LNCAP (cell line): ENCODE measurements around the gene KCNC1.

Source experiments
- CTCF ChIP-seq: fragments of 450-650 bp; IDR thresholded peaks from 2 replicates; pipeline ENCODE4 v1.5.1; 2017; ENCODE audit warnings: mild to moderate bottlenecking

Gene KCNC1

GRCh38 chr11:17796154-17796553, 61.6 kb downstream of the KCNC1 start:
- TF ChIP-seq CTCF: no peak

DNA sequence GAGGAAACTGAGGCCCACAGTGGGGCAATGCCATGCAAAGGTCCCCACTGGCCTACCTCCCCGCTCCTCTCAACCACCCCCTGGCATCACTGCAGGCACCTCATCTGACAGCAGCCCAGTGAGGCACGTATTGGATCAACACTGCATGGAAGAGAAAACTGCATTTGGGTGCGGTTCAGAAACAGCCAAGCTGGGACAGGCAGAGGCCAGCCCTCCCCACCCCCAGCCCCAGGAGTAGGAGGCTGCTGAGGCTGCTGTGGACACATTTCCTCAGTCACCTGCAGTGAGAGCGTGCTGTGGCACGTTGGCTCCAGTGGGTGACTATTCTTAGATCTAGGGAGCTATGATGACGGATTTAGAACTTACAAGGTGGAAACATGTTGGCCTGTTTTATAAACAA, 63.7 kb downstream of the KCNC1 start:
- no peak for TF ChIP-seq CTCF

GRCh38 chr11:17798716-17799115, 64.1 kb downstream of the KCNC1 start:
- TF ChIP-seq CTCF: no peak

GRCh38 chr11:17799147-17799546, 64.6 kb downstream of the KCNC1 start:
- TF ChIP-seq CTCF: no peak

DNA sequence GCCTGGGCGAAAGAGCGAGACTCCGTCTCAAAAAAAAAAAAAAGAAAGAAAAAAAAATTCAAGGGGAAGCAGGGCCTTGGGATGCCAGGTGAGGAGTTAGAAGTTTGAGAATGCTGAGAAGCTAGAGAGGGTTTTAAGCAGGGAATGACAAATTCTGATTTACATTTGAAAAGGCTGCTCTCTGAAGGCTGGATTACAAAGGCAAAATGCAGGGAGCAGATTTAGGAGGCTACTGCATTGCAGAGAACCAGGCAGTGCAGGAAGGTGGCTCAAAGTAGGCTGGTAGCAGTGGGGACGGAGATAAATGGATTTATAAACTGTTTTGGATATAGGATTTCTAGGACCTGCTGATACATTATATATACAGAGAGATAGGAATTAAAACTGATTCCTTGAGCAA, 66.6 kb downstream of the KCNC1 start:
- TF ChIP-seq CTCF: no peak

DNA sequence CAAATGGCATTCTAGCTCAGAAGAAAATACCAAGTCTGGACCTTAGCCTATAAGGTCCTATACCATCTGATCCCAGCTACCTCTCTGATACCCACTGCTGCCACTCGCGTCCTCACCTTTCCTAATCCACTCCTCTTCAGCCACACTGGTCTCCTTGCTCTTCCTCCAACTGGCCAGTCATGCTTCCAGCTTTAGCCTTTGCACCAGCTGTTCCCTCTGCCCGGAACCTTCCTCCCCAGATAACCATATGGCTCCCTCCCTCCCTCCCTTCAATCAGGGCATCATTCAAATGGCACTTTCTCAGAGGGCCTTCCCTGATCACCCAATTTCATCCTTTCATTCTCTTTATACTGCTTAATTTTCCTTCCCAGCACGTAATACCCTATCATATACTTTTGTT, 67.9 kb downstream of the KCNC1 start:
- TF ChIP-seq CTCF: no peak

DNA sequence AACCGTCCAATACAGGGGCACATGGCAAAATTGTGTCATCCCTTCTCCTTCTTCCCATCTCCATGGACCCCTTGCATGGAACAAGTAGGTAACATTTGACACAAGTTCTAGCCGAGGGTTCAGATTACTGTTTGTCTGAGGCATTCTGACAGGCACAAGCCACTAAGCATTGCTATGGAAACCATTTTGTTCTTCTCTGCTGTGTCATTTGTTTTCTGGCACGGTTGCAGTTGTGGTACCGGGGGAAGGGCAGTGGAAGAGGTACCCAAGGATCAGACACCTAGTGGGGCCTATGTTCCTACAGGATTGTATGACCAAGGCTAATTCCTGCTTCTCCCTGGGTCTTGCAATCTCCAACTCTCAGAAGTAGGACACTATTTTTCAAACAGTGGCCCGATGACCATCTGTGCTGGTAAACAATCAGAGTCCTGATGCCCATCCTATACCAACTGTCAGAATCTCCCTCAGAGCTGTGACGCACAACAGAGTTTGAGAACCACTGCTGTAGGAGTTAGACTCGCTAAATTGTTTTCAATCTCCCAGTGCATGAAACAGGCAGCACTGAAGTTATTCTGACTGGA, 69.3 kb downstream of the KCNC1 start:
- TF ChIP-seq CTCF: no peak

- no peak for TF ChIP-seq CTCF
Measured at GRCh38 chr11:17805043-17805442, 70.5 kb downstream of the KCNC1 start.
